Measurements from ENCODE around the gene MAN1C1.

The MAN1C1 gene

DNA sequence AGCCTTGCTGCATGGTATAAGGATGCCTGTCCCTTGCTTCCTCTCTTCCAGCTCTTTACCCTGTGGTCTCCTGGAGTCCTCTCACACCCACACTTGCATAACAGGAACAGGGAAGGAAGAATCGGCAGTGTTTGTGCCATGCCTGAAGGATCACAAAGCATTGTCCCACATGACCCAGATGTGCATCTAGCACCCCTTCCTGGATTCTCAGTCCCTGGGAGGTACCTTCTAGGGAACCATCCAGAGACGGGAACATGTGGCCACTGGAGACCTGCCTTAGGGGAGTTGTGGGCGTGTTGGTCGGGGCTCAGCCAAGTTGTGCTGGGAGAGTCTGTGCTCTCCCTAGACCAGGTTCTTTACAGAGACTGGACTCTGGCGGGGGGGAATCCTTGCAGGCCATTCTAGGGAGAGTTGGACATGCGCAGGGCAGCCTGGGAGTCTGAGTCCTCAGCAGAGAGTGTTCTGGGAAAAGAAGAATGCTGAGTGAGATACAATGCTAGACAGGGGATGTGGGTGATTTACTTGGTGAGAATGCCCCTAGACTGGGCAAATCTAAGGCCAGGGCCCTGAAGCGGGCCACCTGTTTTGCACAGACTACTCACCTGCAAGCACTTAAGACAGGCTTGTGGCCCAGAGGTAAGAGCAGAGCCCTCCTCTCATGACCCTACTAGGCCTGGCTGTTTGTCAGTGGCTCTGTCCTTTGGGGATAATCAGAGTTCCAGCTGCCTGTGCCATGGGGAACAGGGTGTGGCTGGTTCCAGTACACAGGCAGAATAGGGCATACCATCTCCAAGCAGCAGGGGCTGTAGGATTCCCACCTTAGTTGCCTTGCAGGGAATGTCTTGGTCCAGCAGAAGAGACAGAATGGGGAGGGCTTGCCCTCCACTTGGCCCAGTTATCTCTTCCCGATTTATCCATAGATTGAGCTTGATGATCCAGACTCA is 89.8 kb downstream of the MAN1C1 start:
- peaks cover 11% of the 10 kb centered on the region for H3K4me1 ChIP-seq (ENCODE audit: control insufficient read depth, insufficient read depth, low read length)

DNA sequence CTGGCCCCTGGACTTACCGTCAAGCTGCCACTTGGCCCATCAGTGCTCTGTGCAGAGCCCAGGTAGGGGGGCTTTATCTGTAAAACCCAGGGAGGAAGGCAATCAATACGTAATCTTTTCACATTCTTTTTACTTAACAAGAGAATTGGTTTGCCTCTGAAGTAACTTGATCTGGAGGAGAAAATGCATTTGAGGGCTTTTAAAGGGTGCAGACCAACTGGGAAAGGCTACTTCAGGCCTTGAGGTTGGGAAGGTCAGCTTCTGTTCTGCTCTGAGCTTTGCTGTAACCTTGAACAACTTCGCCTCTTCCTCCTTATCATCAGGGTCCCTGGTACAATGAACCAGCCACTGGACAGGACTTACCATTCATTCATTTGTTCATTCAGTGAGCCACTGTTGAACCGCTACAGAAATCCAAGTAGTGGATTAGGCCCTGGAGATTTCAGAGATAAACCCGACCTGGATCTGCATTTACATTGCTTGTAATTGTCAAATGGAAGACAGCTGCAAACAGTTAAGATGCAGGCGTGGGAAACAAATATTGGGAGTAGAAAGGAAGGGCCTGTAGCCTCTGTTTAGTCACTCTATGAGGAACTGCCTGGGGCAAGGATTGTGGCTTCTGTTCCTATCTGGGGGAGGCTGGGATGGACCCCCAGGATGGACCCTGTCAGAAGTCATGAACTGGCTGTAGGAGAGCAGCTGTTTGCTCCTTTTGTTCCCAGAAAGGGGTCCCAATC is 90.9 kb downstream of the MAN1C1 start:
- Histone ChIP-seq H3K4me2 (ENCODE audit: low read length) (peak overlapping the region; percentile 29), H3K4me1 (ENCODE audit: control insufficient read depth, insufficient read depth, low read length) (peaks cover 15% of the 10 kb centered on the region), H3K4me3 (ENCODE audit: low read length) (no peak overlapping the region), H3K27me3 (ENCODE audit: control insufficient read depth, insufficient read depth, low read length) (peaks cover 26% of the 10 kb centered on the region), H3K9me3 (replicated peaks; ENCODE audit: low read length) (no peaks in the 10 kb centered on the region), H3K36me3 (ENCODE audit: insufficient read depth, low read length) (no peaks in the 10 kb centered on the region), H3K9ac (ENCODE audit: low read depth, low read length) (no peak overlapping the region)

More for the DNA sequence above, 89.8 kb downstream of the MAN1C1 start:
- H3K36me3 ChIP-seq (ENCODE audit: insufficient read depth, low read length), result no peaks in the 10 kb centered on the region
- no peaks in the 10 kb centered on the region for H3K9me3 ChIP-seq (replicated peaks; ENCODE audit: low read length)
- H3K4me2 ChIP-seq (ENCODE audit: low read length), result no peak overlapping the region
- no peak overlapping the region for H3K9ac ChIP-seq (ENCODE audit: low read depth, low read length)
- H3K27me3 ChIP-seq (ENCODE audit: control insufficient read depth, insufficient read depth, low read length), result peaks cover 26% of the 10 kb centered on the region
- H3K4me3 ChIP-seq (ENCODE audit: low read length), result no peak overlapping the region

- H3K4me1 ChIP-seq (ENCODE audit: control insufficient read depth, insufficient read depth, low read length), result peaks cover 15% of the 10 kb centered on the region
- H3K9ac ChIP-seq (ENCODE audit: low read depth, low read length), result no peak overlapping the region
- no peaks in the 10 kb centered on the region for H3K9me3 ChIP-seq (replicated peaks; ENCODE audit: low read length)
- H3K4me2 ChIP-seq (ENCODE audit: low read length), result no peak overlapping the region
- H3K27me3 ChIP-seq (ENCODE audit: control insufficient read depth, insufficient read depth, low read length), result peaks cover 9% of the 10 kb centered on the region
- no peaks in the 10 kb centered on the region for H3K36me3 ChIP-seq (ENCODE audit: insufficient read depth, low read length)
- H3K4me3 ChIP-seq (ENCODE audit: low read length), result no peak overlapping the region
Measured at GRCh38 chr1:25710583-25711347, 94.2 kb downstream of the MAN1C1 start.

DNA sequence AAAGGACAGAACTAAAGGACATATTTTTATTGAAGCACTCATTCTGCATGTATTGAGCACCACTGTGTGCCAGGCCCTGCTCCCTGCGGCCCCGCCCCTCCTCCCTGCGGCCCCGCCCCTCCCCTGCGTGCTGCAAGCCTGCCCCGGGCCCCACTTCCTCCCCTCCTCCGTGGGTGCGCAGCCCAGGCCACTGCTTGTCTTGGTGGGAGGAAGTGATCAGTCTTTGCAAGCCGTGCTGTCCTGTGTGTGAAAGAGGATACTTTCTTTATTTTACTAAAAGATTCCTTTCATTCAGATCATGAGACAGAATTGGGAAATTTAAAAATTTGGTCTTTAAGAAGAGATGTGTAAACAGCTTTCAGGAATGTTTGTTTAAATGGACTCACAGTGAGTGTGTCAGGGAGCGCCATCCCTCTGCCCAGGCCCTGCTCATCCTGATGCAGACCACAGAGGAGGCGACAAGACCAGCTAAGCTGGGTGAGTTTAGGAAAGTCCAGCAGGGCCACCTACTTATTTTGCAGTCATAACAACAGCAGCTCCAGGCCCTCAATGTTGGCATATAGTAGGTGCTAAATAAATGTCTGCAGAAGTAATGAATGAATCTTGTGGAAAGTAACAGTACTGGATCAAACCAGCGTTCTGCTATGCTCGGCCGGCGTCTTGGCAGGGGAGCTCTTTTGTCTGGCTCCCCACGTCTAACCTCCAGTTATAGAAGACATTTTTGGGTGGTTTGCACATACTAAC is 95.1 kb downstream of the MAN1C1 start:
- no peak overlapping the region for H3K9ac ChIP-seq (ENCODE audit: low read depth, low read length)
- H3K36me3 ChIP-seq (ENCODE audit: insufficient read depth, low read length), result no peaks in the 10 kb centered on the region
- H3K9me3 ChIP-seq (replicated peaks; ENCODE audit: low read length), result no peaks in the 10 kb centered on the region
- H3K27me3 ChIP-seq (ENCODE audit: control insufficient read depth, insufficient read depth, low read length), result peaks cover 7% of the 10 kb centered on the region
- H3K4me1 ChIP-seq (ENCODE audit: control insufficient read depth, insufficient read depth, low read length), result peaks cover 15% of the 10 kb centered on the region
- H3K4me3 ChIP-seq (ENCODE audit: low read length), result no peak overlapping the region
- H3K4me2 ChIP-seq (ENCODE audit: low read length), result no peak overlapping the region

DNA sequence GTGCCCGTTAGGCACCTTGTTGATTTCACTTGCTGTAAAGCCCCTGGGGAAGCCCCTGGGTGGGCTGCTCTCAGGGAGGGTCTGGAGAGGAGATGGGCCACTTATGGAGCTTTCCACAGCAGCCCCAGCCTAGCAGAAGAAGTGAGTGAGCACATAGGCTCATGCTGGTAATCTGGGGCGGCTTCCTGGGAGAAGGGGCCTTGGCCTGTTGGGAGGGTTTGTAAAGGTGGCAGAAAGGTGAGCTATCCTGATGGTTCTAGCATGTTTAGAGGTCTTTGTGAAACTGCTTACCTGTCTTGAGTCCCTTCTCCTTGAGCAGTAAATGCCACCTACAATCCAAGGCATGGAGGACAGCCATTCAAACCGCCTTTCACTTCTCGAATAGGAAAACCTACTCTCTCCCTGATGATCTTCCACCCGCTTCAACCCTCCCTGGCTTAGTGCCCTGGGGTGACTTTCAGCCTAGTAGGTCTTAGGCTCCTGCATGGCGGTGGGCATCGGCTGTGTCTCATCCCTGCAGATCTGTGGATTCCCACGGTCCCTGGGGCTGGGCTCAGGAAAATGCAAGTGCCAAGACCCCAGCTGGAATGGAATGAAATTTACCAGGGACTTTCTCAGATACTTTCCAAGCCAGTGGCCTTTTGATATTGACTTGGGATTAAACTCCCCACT is 95.8 kb downstream of the MAN1C1 start:
- H3K36me3 ChIP-seq (ENCODE audit: insufficient read depth, low read length), result no peaks in the 10 kb centered on the region

DNA sequence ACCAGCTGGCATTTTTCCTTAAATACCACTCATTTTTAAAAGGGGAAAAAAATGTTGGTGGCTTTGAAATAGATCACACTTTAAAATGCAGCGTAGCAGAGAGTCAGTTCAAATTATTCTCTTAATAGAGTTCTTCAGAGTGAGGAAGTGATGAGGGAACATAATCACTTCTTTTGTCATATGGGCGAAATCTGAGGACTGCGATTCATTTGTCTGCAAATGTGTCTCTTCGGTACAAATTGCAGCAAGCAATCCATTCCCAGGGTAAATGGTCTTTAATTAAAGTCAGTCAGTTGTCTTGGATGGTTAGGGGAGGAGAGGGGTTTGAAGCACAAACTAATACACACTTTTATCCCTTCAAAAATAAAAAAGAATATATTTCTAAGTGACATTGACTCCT is 97.4 kb downstream of the MAN1C1 start:
- no peaks in the 10 kb centered on the region for H3K9me3 ChIP-seq (replicated peaks; ENCODE audit: low read length)
- no peak overlapping the region for H3K4me3 ChIP-seq (ENCODE audit: low read length)
- H3K36me3 ChIP-seq (ENCODE audit: insufficient read depth, low read length), result no peaks in the 10 kb centered on the region
- no peak overlapping the region for H3K4me2 ChIP-seq (ENCODE audit: low read length)
- H3K27me3 ChIP-seq (ENCODE audit: control insufficient read depth, insufficient read depth, low read length), result peaks cover 10% of the 10 kb centered on the region
- H3K9ac ChIP-seq (ENCODE audit: low read depth, low read length), result no peak overlapping the region
- peaks cover 9% of the 10 kb centered on the region for H3K4me1 ChIP-seq (ENCODE audit: control insufficient read depth, insufficient read depth, low read length)

More for the DNA sequence above, 95.8 kb downstream of the MAN1C1 start:
- Histone ChIP-seq H3K4me1 (ENCODE audit: control insufficient read depth, insufficient read depth, low read length) (peaks cover 15% of the 10 kb centered on the region), H3K9me3 (replicated peaks; ENCODE audit: low read length) (no peaks in the 10 kb centered on the region), H3K9ac (ENCODE audit: low read depth, low read length) (no peak overlapping the region), H3K27me3 (ENCODE audit: control insufficient read depth, insufficient read depth, low read length) (peaks cover 7% of the 10 kb centered on the region), H3K4me2 (ENCODE audit: low read length) (no peak overlapping the region), H3K4me3 (ENCODE audit: low read length) (no peak overlapping the region)

- Histone ChIP-seq H3K9me3 (replicated peaks; ENCODE audit: low read length) (no peaks in the 10 kb centered on the region), H3K27me3 (ENCODE audit: control insufficient read depth, insufficient read depth, low read length) (peaks cover 10% of the 10 kb centered on the region), H3K9ac (ENCODE audit: low read depth, low read length) (no peak overlapping the region), H3K4me2 (ENCODE audit: low read length) (no peak overlapping the region), H3K4me1 (ENCODE audit: control insufficient read depth, insufficient read depth, low read length) (peaks cover 9% of the 10 kb centered on the region), H3K4me3 (ENCODE audit: low read length) (no peak overlapping the region), H3K36me3 (ENCODE audit: insufficient read depth, low read length) (no peaks in the 10 kb centered on the region)
Measured at GRCh38 chr1:25714372-25714931, 97.9 kb downstream of the MAN1C1 start.

DNA sequence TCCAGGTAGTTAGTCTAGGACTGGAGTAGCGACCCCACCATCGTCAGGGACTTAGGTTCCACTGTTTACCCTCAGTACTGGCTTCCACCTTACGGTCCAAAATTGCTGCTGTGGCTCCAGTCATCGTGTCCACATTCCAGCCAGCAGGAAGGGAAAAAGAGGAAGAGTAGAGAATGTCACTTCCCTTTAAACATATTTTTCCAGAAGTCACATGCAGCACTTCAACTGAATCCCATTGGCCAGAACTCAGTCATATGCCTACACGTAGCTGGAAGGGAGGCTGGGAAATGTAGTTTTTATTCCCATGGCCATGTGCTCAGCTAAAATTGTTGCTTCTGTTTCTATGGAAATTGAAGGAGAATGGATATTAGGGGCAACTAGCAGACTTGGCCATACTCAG is 99.3 kb downstream of the MAN1C1 start:
- H3K36me3 ChIP-seq (ENCODE audit: insufficient read depth, low read length), result no peaks in the 10 kb centered on the region
- peaks cover 9% of the 10 kb centered on the region for H3K4me1 ChIP-seq (ENCODE audit: control insufficient read depth, insufficient read depth, low read length)
- H3K9ac ChIP-seq (ENCODE audit: low read depth, low read length), result no peak overlapping the region
- H3K4me3 ChIP-seq (ENCODE audit: low read length), result no peak overlapping the region
- H3K9me3 ChIP-seq (replicated peaks; ENCODE audit: low read length), result no peaks in the 10 kb centered on the region
- H3K4me2 ChIP-seq (ENCODE audit: low read length), result no peak overlapping the region
- H3K27me3 ChIP-seq (ENCODE audit: control insufficient read depth, insufficient read depth, low read length), result peaks cover 10% of the 10 kb centered on the region

DNA sequence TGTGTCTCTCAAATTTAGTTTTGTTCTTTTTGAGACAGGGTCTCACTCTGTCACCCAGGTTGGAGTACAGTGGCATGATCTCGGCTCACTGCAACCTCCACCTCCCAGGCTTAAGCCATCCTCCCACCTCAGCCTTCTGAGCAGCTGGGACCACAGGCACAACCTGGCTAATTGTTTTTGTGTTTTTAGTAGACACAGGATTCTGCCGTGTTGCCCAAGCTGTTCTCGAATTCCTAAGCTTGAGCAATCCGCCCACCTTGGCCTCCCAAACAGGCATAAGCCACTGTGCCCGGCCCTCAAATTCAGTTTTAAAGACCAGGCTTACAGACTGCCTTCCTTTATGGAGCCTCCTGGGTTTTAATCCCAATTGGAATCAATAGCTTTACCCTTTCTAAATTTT is 99.7 kb downstream of the MAN1C1 start:
- Histone ChIP-seq H3K36me3 (ENCODE audit: insufficient read depth, low read length) (no peaks in the 10 kb centered on the region), H3K4me2 (ENCODE audit: low read length) (no peak overlapping the region), H3K4me1 (ENCODE audit: control insufficient read depth, insufficient read depth, low read length) (peaks cover 5% of the 10 kb centered on the region), H3K4me3 (ENCODE audit: low read length) (no peak overlapping the region), H3K27me3 (ENCODE audit: control insufficient read depth, insufficient read depth, low read length) (peaks cover 10% of the 10 kb centered on the region), H3K9ac (ENCODE audit: low read depth, low read length) (no peak overlapping the region), H3K9me3 (replicated peaks; ENCODE audit: low read length) (no peaks in the 10 kb centered on the region)

DNA sequence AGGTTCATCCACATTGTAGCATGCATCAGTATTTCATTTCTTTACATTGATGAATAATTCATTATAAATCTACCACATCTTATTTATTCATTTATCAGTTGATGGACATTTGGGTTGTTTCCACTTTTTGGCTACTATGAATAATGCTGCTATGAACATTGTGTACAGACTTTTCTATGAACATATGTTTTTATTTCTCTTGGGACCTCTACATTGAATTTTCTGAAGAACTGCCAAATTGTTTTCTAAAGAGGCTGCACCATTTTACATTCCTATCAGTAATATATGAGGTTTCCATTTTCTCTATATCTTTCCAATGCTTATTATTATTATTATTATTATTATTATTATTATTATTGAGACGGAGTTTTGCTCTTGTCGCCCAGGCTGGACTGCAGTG is 102.1 kb downstream of the MAN1C1 start:
- Histone ChIP-seq H3K9ac (ENCODE audit: low read depth, low read length) (no peak overlapping the region), H3K27me3 (ENCODE audit: control insufficient read depth, insufficient read depth, low read length) (peaks cover 34% of the 10 kb centered on the region), H3K4me3 (ENCODE audit: low read length) (no peak overlapping the region), H3K36me3 (ENCODE audit: insufficient read depth, low read length) (no peaks in the 10 kb centered on the region), H3K4me1 (ENCODE audit: control insufficient read depth, insufficient read depth, low read length) (no peaks in the 10 kb centered on the region), H3K9me3 (replicated peaks; ENCODE audit: low read length) (no peaks in the 10 kb centered on the region), H3K4me2 (ENCODE audit: low read length) (no peak overlapping the region)
